HepG2 (cell line): ENCODE measurements around the gene SPACA1. TPM values are rescaled to one million over a fixed set of nuclear protein-coding genes. Genes with fewer than 3 reads are reported as not detected.

Experiments
- ATAC-seq: fragments of 200-7000 bp; cut with Tn5 transposase; 3 replicates; pipeline ENCODE4 v1.9.1; 2020; ENCODE audit warnings: mild to moderate bottlenecking, moderate library complexity
- BruUV-seq: library from RNA; stranded (reverse); fragments of 400-500 nt; replicated peaks from 2 replicates; lab custom pipeline; 2021; lab: Mats Ljungman, UMichigan
- CTCF ChIA-PET: fragments of 300-600 bp; formaldehyde crosslinking; extraction: SDS; loops from one replicate; lab custom pipeline; 2021; ENCODE audit warnings: low total read pairs, inconsistent platforms, low intra/inter-chr PET ratio; lab: Yijun Ruan, JAX
- POLR2A ChIA-PET: fragments of 350-600 bp; sonication (Branson Sonifier 250); formaldehyde crosslinking; loops from one replicate; lab custom pipeline; 2020; ENCODE audit warnings: antibody characterized with exemption, inconsistent platforms; lab: Yijun Ruan, JAX
- DNase-seq: peaks from one replicate; pipeline ENCODE4 v3.0.0-alpha.2; 2015; ENCODE audit warnings: low spot score
- FAIRE-seq: peaks from 3 replicates; lab custom pipeline; 2011; peaks lifted over from hg19 to GRCh38; lab: Jason Lieb, UNC
- H2AFZ ChIP-seq: one replicate; pipeline ENCODE4 v1.6.1; 2011; ENCODE audit warnings: low read length, inconsistent platforms
- H3K27ac ChIP-seq: fragments of 300-600 bp; 3 replicates; pipeline ENCODE4 v1.8.0; 2011; ENCODE audit warnings: mixed run types, mild to moderate bottlenecking, mixed read lengths, low read length, inconsistent platforms; ENCODE audit not compliant: insufficient read depth; ENCODE audit errors: extremely low read length
- H3K27me3 ChIP-seq, 2 experiments: fragments of 200-600 bp in 1 of 2; 2 replicates in 1 of 2; 3 replicates in 1 of 2; pipeline versions ENCODE4 v1.6.0 to v1.8.0; 2011; ENCODE audit warnings: low read length in 2 of 2, mild to moderate bottlenecking in 2 of 2, moderate library complexity in 2 of 2, inconsistent platforms in 1 of 2; ENCODE audit not compliant: insufficient read depth in 2 of 2, control insufficient read depth in 1 of 2
- H3K36me3 ChIP-seq, 2 experiments: fragments of 200-600 bp in 1 of 2; replicated peaks in 1 of 2; 2 replicates in 1 of 2; 3 replicates in 1 of 2; pipeline versions ENCODE4 v1.5.1 to v1.8.0; 2011; ENCODE audit warnings: low read length in 2 of 2, inconsistent platforms in 1 of 2; ENCODE audit not compliant: insufficient read depth in 2 of 2, control insufficient read depth in 1 of 2
- H3K4me1 ChIP-seq: 2 replicates; pipeline ENCODE4 v1.5.1; 2012; ENCODE audit warnings: low read length, inconsistent platforms; ENCODE audit not compliant: insufficient read depth
- H3K4me2 ChIP-seq: 2 replicates; pipeline ENCODE4 v1.6.0; 2011; ENCODE audit warnings: low read depth, low read length, inconsistent platforms
- H3K4me3 ChIP-seq, 3 experiments: fragments of 200-600 bp in 1 of 3; sonication (generic), shearing (Covaris generic) in 1 of 3; replicated peaks in 1 of 3; 2 replicates each; pipeline ENCODE4 v1.5.1; 2011 to 2016; ENCODE audit warnings: low read length in 3 of 3, inconsistent platforms in 2 of 3, low read depth in 2 of 3, mild to moderate bottlenecking in 2 of 3, control low read depth in 1 of 3, mixed read lengths in 1 of 3; ENCODE audit not compliant: insufficient read depth in 1 of 3
- H3K79me2 ChIP-seq: one replicate; pipeline ENCODE4 v1.6.1; 2011; ENCODE audit warnings: low read length, inconsistent platforms; ENCODE audit not compliant: insufficient read depth
- H3K9ac ChIP-seq: 2 replicates; pipeline ENCODE4 v1.6.0; 2011; ENCODE audit warnings: mild to moderate bottlenecking, low read depth, low read length, inconsistent platforms; ENCODE audit not compliant: insufficient read depth
- H3K9me3 ChIP-seq: 2 replicates; pipeline ENCODE4 v1.5.1; 2012; ENCODE audit warnings: mild to moderate bottlenecking, low read length
- H4K20me1 ChIP-seq: 2 replicates; pipeline ENCODE4 v1.6.0; 2011; ENCODE audit warnings: inconsistent platforms, mild to moderate bottlenecking, low read length, moderate library complexity; ENCODE audit not compliant: insufficient read depth
- NONO ChIP-seq, 2 experiments: fragments of 450-650 bp in 1 of 2; sonication (generic) in 1 of 2; formaldehyde crosslinking in 1 of 2; IDR thresholded peaks in 1 of 2; conservative IDR thresholded peaks in 1 of 2; 2 replicates each; pipeline versions ENCODE4 v1.6.1 to v1.8.0; 2017 to 2022; ENCODE audit warnings: mild to moderate bottlenecking in 1 of 2, missing genetic modification reagents in 1 of 2, moderate library complexity in 1 of 2
- RCOR2 ChIP-seq: IDR thresholded peaks from 2 replicates; pipeline ENCODE4 v1.6.1; 2016; ENCODE audit warnings: missing biosample characterization, missing genetic modification reagents
- RFXAP ChIP-seq: sonication (generic); formaldehyde crosslinking; IDR thresholded peaks from 2 replicates; pipeline ENCODE4 v1.4.0; 2020; ENCODE audit warnings: missing genetic modification reagents, borderline replicate concordance
- TP53 ChIP-seq: sonication (generic); formaldehyde crosslinking; conservative IDR thresholded peaks from 2 replicates; pipeline ENCODE4 v1.4.0; 2020; ENCODE audit warnings: missing genetic modification reagents
- ZNF850 ChIP-seq: sonication (generic); formaldehyde crosslinking; conservative IDR thresholded peaks from 2 replicates; pipeline ENCODE4 v1.9.0; 2021; ENCODE audit warnings: mild to moderate bottlenecking, missing genetic modification reagents
- WGBS: methylation state at CpG from one replicate; pipeline ENCODE4 v1.1.6; 2017; ENCODE audit warnings: low lambda C conversion rate; 5-methylcytosine and 5-hydroxymethylcytosine counted together
- in situ Hi-C: cut with HindIII; loops from 2 replicates; pipeline ENCODE4 v1.10.0; 2017; ENCODE audit warnings: low pct_unique_long_range_greater_than_20kb; ENCODE audit not compliant: extremely low pct_ligation_motif_present
- intact Hi-C: fragments of 100-400 bp; cut with micrococcal nuclease; formaldehyde crosslinking; loops from one replicate; pipeline ENCODE4 v1.10.0; 2022; ENCODE audit not compliant: unreplicated experiment
- polyA plus RNA-seq, 8 experiments: library from polyadenylated mRNA; depleted of rRNA in 3 of 8; stranded (reverse) in 7 of 8; unstranded in 1 of 8; fragments of >200 nt; fragmentation: Illumina TruSeq in 4 of 8; extraction: Trizol in 4 of 8; gene quantifications; 2 replicates each; pipeline versions ENCODE4 v1.2.1 to v1.2.3, GENCODE V29; 2011 to 2016; ENCODE audit warnings: low read depth in 4 of 8, missing spikeins in 1 of 8, mixed read lengths in 1 of 8; ENCODE audit not compliant: insufficient read depth in 1 of 8
- total RNA-seq, 5 experiments: library from RNA; depleted of rRNA; stranded (reverse); fragments of >200 nt; fragmentation: Illumina TruSeq; extraction: Trizol; gene quantifications; 2 replicates each; pipeline ENCODE4 v1.2.3, GENCODE V29; 2016; ENCODE audit warnings: low read depth in 1 of 5
- TF ChIP-seq, protein P1 (sequence below): IDR thresholded peaks from 2 replicates; pipeline ENCODE4 v1.6.1; 2012; ENCODE audit warnings: low read depth, low read length, improper control_type of control experiment

Gene SPACA1
- total and polyA plus RNA-seq, 2 of the 13 experiments (the other 11 are each of a cell fraction or from before 2014, with no cell fraction given): 0.07 TPM; not detected in 1

DNA sequence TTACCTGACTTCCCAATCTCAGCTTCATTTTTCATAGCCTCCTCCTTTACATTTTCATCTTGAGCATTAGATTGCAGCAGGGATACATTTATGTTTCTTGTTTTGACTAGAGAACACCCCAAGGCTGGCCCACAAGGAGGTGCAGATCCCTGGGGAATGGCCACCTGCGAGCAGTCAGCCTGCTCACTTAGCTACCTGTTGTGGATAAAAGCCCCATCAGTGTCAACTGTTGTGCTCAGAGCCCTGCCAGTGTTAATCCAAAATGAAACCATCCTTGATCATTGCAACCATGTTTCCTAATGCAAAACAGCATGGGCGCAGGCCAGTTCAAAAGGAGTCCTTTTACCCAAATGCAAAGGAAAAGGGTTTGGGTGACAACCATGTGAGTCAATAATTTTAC is 67.7 kb downstream of the SPACA1 start:
- intact Hi-C loops: no loop called here
- TF ChIP-seq NONO (IDR thresholded peaks at IDR 0.05) (no peak), NONO (CRISPR knock-in tag; conservative IDR thresholded peaks at IDR 0.05) (no peak), RCOR2 (CRISPR knock-in tag) (no peak), RFXAP (no peak), TP53 (CRISPR knock-in tag) (no peak)
- TF ChIP-seq, protein P1, sequence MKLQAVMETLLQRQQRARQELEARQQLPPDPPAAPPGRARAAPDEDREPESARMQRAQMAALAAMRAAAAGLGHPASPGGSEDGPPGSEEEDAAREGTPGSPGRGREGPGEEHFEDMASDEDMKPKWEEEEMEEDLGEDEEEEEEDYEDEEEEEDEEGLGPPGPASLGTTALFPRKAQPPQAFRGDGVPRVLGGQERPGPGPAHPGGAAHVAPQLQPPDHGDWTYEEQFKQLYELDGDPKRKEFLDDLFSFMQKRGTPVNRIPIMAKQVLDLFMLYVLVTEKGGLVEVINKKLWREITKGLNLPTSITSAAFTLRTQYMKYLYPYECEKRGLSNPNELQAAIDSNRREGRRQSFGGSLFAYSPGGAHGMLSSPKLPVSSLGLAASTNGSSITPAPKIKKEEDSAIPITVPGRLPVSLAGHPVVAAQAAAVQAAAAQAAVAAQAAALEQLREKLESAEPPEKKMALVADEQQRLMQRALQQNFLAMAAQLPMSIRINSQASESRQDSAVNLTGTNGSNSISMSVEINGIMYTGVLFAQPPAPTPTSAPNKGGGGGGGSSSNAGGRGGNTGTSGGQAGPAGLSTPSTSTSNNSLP: no peak
- BruUV-seq: no TSS peak
- FAIRE-seq (no peak), ATAC-seq (no peak), DNase-seq (no peak)
- Histone ChIP-seq H3K4me2 (no peak overlapping the region), H3K36me3 (no peaks in the 10 kb centered on the region), H3K79me2 (no peaks in the 10 kb centered on the region), H3K27me3 (no peaks in the 10 kb centered on the region; a peak in 1 of 5 replicates), H3K4me3 (no peak overlapping the region), H3K9me3 (no peaks in the 10 kb centered on the region), H3K4me1 (no peaks in the 10 kb centered on the region), H3K9ac (no peak overlapping the region), H3K27ac (no peak overlapping the region), H4K20me1 (no peaks in the 10 kb centered on the region), H2AFZ (no peak overlapping the region)
- POLR2A ChIA-PET: no interaction called here
- CTCF ChIA-PET: no interaction called here
- WGBS: 0% methylated on average over 1 of the region's 2 CpGs
- in situ Hi-C loops: no loop called here

DNA sequence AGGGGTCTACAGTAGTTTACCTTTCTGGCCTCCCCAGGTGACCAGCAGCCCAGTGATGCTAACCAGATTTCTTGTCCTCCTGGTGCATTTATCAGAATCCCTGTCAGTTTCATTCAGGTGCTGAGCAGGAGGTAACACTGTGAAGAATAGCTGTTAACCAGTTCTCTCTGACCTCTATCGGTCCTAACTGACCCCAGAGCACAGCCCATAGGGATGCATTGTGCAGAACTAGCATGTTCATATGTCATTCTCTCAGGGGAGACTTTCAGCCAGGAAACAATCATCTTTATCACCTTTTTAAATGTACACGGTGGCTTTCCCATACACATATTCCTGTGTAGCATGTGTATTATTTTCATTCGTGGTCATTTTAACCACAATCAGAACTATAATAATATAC is 68.6 kb downstream of the SPACA1 start:
- ChIA-PET CTCF (no interaction called here), POLR2A (no interaction called here)
- Histone ChIP-seq H3K79me2 (no peaks in the 10 kb centered on the region), H4K20me1 (no peaks in the 10 kb centered on the region), H3K4me3 (no peak overlapping the region), H3K27me3 (no peaks in the 10 kb centered on the region; a peak in 1 of 5 replicates), H3K9me3 (no peaks in the 10 kb centered on the region), H3K4me1 (no peaks in the 10 kb centered on the region), H2AFZ (no peak overlapping the region), H3K36me3 (no peaks in the 10 kb centered on the region), H3K4me2 (no peak overlapping the region), H3K9ac (no peak overlapping the region), H3K27ac (no peak overlapping the region)
- no peak for TF ChIP-seq ZNF850 (CRISPR knock-in tag)
- ATAC-seq (no peak), DNase-seq (no peak), FAIRE-seq (no peak)
- in situ Hi-C loops (no loop called here), intact Hi-C loops (no loop called here)
- no TSS peak for BruUV-seq
- WGBS: 0% methylated on average over 3 of the region's 3 CpGs

Other genes starting within 250 kb of the SPACA1 start
- not detected in 2 replicates for gene CNR1, start 118.5 kb downstream of the SPACA1 start, total RNA-seq (2016; rRNA removed; fragmentation: Illumina TruSeq; extraction: Trizol)
- not detected in 2 replicates for gene CNR1, start 118.5 kb downstream of the SPACA1 start, polyA plus RNA-seq (2011; rRNA removed)